GM06990 (cell line): Measurements from ENCODE around the gene CCDC142.

Source experiments
- DNase-seq: peaks from one replicate; pipeline ENCODE4 v3.0.0-alpha.2; 2011; ENCODE audit not compliant: insufficient read length; ENCODE audit errors: extremely low read depth
- H3K27me3 ChIP-seq: replicated peaks from 2 replicates; pipeline ENCODE4 v1.6.0; 2011; ENCODE audit warnings: low read length; ENCODE audit not compliant: control insufficient read depth, insufficient read depth
- H3K36me3 ChIP-seq: 2 replicates; pipeline ENCODE4 v1.5.1; 2011; ENCODE audit warnings: low read length; ENCODE audit not compliant: control insufficient read depth, insufficient read depth
- H3K4me3 ChIP-seq: replicated peaks from 2 replicates; pipeline ENCODE4 v1.5.1; 2011; ENCODE audit warnings: low read depth, mild to moderate bottlenecking, control low read depth, low read length
- TF ChIP-seq, protein P1 (sequence below): IDR thresholded peaks from 2 replicates; pipeline ENCODE4 v1.5.1; 2011; ENCODE audit warnings: low read length, control low read depth, mild to moderate bottlenecking, inconsistent platforms; ENCODE audit not compliant: insufficient read depth, poor library complexity, severe bottlenecking

Gene CCDC142

DNA sequence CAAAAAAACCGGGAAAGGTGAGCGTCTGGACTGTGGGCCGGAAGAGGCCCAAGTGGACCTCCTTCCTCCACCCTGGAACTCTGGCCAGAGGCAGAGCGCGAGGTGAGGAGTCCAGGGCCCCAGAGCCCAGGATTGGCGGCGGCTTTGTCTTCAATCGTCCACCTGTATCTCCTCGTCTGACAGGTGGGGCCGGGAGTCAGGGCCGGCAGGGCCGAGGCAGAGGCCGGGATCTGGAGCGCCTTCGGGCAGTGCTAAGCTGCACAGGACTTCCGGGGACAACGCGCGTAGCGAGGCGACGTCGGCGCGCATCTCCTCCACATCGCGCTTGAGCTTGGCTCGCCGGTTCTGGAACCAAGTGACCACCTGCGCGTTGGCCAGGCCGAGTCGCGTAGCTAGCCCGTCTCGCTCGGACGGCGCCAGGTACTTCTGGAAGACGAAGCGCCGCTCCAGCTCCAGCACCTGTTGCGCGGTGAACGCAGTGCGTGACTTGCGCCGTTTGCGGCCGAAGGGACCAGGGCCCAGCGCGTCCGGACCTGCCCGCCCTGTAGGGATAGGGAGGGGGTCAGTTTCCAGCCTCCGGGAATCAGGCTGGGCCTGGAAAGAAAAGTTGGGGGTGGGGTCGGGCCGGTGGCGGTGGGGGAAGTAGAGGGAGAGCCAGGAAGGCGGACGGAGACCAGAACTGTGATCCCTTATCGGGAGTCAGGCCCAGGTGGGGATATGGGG is 15.1 kb upstream of the CCDC142 start:
- Histone ChIP-seq H3K36me3 (peaks cover 3% of the 10 kb centered on the region; the same call in 1 of the 2 replicates), H3K4me3 (peak overlapping the region; percentile 46), H3K27me3 (peaks cover 2% of the 10 kb centered on the region)
- DNase-seq = no peak
- TF ChIP-seq, protein P1, sequence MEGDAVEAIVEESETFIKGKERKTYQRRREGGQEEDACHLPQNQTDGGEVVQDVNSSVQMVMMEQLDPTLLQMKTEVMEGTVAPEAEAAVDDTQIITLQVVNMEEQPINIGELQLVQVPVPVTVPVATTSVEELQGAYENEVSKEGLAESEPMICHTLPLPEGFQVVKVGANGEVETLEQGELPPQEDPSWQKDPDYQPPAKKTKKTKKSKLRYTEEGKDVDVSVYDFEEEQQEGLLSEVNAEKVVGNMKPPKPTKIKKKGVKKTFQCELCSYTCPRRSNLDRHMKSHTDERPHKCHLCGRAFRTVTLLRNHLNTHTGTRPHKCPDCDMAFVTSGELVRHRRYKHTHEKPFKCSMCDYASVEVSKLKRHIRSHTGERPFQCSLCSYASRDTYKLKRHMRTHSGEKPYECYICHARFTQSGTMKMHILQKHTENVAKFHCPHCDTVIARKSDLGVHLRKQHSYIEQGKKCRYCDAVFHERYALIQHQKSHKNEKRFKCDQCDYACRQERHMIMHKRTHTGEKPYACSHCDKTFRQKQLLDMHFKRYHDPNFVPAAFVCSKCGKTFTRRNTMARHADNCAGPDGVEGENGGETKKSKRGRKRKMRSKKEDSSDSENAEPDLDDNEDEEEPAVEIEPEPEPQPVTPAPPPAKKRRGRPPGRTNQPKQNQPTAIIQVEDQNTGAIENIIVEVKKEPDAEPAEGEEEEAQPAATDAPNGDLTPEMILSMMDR = no peak

DNA sequence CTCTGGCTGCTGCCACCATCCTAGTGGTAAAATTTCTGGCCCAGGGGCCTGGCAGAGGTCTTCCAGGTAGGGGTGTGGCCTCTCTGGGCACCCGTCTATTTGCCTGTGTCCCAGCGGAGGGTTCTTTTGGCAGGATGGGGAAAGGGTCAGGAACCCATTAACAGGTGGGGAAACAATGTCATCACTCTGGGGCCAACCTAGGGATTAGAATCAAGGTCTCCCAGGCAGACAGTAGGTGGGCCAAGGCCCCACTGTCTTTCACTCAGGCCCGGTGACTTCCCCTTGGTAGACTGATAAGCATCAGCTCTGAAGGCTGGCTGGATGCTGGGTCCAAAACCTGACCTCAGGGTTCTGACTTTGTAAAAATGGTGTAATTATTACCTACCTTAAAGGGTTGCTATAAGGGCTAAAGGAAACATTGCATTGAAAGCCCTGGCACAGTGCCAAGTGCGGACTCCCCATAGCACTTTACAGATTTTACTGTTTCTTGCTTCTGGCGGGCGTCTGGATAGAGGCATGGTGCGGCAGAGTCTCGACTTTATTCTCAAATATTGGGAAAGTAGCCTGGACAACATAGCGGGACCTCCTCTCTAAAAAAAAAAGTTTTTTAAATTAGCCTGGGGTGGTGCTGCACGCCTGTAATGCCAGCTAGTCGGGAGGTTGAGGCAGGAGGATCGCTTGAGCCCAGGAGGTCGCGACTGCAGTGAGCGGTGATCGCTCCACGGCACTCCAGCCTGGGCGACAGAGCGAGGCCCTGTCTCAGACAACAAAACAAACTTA is 14.4 kb upstream of the CCDC142 start:
- Histone ChIP-seq H3K27me3 (peaks cover 2% of the 10 kb centered on the region), H3K4me3 (no peak overlapping the region), H3K36me3 (peaks cover 8% of the 10 kb centered on the region)
- TF ChIP-seq, protein P1 = no peak
- no peak for DNase-seq

DNA sequence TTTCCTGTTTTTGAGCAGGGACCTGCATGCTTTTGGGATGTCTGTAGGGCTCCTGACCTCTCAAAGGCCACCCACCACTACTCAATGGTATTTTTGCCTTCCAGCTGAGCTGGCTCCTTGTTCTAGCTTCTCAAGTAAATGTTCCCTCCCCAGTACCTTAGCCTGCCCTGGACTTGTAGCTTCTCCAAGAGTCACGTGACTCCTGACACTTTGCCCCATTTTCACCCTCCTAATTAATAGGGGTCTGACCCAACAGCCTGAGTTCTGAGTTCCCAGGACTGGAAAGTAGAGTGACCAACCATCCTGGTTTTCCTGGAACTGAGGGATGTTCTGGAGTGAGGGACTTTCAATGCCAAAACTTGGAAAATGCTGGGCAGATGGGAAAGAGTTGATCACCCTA is 12.6 kb upstream of the CCDC142 start:
- no peak overlapping the region for H3K4me3 ChIP-seq
- no peak for DNase-seq
- H3K36me3 ChIP-seq = peaks cover 18% of the 10 kb centered on the region
- TF ChIP-seq, protein P1 = no peak
- peaks cover 2% of the 10 kb centered on the region for H3K27me3 ChIP-seq

DNA sequence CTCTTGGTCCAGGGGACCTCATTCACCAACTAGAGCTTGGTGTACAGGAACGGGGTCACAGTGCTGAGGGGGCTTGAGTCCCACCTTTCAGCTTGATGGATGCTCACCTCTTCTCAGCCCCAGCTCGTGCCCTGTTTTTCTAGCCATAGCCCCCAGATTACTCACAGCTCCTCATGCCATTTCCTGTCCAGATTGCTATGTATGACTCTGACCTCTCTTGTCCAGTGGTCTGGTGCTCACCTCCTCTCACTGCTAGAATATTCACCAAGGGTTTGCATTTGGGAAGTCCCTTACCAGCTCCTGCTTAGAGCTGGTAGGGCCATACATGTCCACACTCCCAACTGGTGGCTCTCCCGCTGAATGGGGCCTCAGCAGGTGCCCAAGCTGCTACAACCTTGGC is 10.7 kb upstream of the CCDC142 start:
- TF ChIP-seq, protein P1 = no peak
- no peak for DNase-seq
- H3K4me3 ChIP-seq = no peak overlapping the region
- peaks cover 20% of the 10 kb centered on the region for H3K36me3 ChIP-seq
- no peaks in the 10 kb centered on the region for H3K27me3 ChIP-seq

DNA sequence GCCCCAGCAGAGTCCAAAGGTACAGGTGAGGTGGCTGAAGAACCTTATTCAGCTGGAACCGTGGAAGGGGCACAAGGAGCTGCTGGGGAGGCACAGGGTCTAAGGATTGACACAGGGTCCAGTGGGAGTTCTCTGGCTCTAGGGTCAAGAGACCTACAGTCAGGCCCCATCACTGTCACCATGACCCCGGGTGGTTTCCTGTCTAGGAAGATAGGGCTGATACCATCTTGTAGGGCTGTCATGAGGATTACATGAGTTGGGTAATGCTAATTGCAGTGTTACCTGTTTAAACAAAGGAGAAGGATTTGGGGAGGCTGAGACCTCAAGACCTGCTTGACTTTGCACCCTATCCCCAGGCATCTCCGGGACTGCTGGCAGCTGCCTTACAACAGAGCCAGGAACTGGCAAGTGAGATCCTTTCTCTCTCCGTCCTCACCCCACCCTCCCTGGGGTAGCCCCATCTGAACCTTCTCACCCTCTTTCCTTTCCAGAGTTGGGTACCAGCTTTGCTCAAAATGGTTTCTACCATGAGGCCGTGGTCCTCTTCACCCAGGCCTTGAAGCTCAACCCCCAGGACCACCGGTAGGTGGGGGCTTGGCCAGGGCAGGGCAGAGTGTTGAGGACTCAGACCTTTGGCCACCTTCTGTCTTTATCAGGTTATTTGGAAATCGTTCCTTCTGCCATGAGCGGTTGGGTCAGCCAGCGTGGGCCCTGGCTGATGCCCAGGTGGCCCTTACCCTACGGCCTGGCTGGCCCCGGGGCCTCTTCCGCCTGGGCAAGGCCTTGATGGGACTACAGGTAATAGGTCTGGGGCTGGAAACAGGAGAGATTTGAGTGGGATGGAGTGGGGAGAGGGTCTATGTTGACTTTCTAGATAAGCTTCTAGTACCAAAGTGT is 9.1 kb upstream of the CCDC142 start:
- TF ChIP-seq, protein P1 = no peak
- no peak for DNase-seq
- peaks cover 20% of the 10 kb centered on the region for H3K36me3 ChIP-seq

More for the DNA sequence above, 9.1 kb upstream of the CCDC142 start:
- Histone ChIP-seq H3K27me3 (no peaks in the 10 kb centered on the region), H3K4me3 (no peak overlapping the region)
